PC-3 (cell line): ENCODE results near the gene ADGRD1. TPM values are rescaled to one million over a fixed set of nuclear protein-coding genes. Genes with fewer than 3 reads are reported as not detected.

Experiments
- ATAC-seq: fragments of 200-7000 bp; cut with Tn5 transposase; 2 replicates; pipeline ENCODE4 v1.9.1; 2020; ENCODE audit warnings: mild to moderate bottlenecking, moderate library complexity
- BruUV-seq: library from RNA; stranded (reverse); fragments of 400-500 nt; replicated peaks from 2 replicates; lab custom pipeline; 2021; lab: Mats Ljungman, UMichigan
- CTCF ChIA-PET: fragments of 300-600 bp; sonication (Branson Sonifier 250); formaldehyde crosslinking; loops from one replicate; lab custom pipeline; 2022; ENCODE audit warnings: antibody characterized with exemption; lab: Charles Lee
- POLR2A ChIA-PET: fragments of 300-600 bp; sonication (Branson Sonifier 250); formaldehyde crosslinking; loops from one replicate; lab custom pipeline; 2022; ENCODE audit warnings: antibody characterized with exemption; ENCODE audit not compliant: unreplicated experiment; lab: Charles Lee
- DNase-seq: peaks from one replicate; pipeline ENCODE4 v3.0.0-alpha.2; 2015
- H2AFZ ChIP-seq: fragments of 300-600 bp; sonication (generic); 2 replicates; pipeline ENCODE4 v1.6.0; 2016; ENCODE audit warnings: antibody characterized with exemption, low read length
- H3F3A ChIP-seq: fragments of 300-600 bp; sonication (generic); one replicate; pipeline ENCODE4 v1.6.0; 2017; ENCODE audit warnings: antibody characterized with exemption, low read length, control low read depth, mild to moderate bottlenecking; ENCODE audit not compliant: unreplicated experiment
- H3K27ac ChIP-seq: fragments of 300-600 bp; sonication (generic); 2 replicates; pipeline ENCODE4 v1.5.1; 2016; ENCODE audit warnings: mild to moderate bottlenecking, low read length
- H3K27me3 ChIP-seq: fragments of 300-600 bp; sonication (generic); 2 replicates; pipeline ENCODE4 v1.6.1; 2016; ENCODE audit warnings: low read length, mixed read lengths
- H3K36me3 ChIP-seq: fragments of 300-600 bp; sonication (generic); 2 replicates; pipeline ENCODE4 v1.6.1; 2016; ENCODE audit warnings: low read depth, mixed run types, low read length, mixed read lengths
- H3K4me1 ChIP-seq: fragments of 300-600 bp; sonication (generic); 2 replicates; pipeline ENCODE4 v1.5.1; 2016; ENCODE audit warnings: low read length; ENCODE audit not compliant: insufficient read depth
- H3K4me2 ChIP-seq: fragments of 300-600 bp; sonication (generic); 2 replicates; pipeline ENCODE4 v1.6.0; 2016; ENCODE audit warnings: low read length
- H3K4me3 ChIP-seq: fragments of 300-600 bp; sonication (generic); 2 replicates; pipeline ENCODE4 v1.5.1; 2016; ENCODE audit warnings: mild to moderate bottlenecking, low read length, mixed read lengths
- H3K79me2 ChIP-seq: fragments of 300-600 bp; sonication (generic); 2 replicates; pipeline ENCODE4 v1.6.1; 2017; ENCODE audit warnings: low read length, mixed read lengths
- H3K9ac ChIP-seq: fragments of 300-600 bp; sonication (generic); 2 replicates; pipeline ENCODE4 v1.6.0; 2016; ENCODE audit warnings: mild to moderate bottlenecking, low read length
- H3K9me2 ChIP-seq: fragments of 300-600 bp; sonication (generic); replicated peaks from 2 replicates; pipeline ENCODE4 v1.6.1; 2016; ENCODE audit warnings: mixed run types, low read length, mixed read lengths
- H3K9me3 ChIP-seq: fragments of 300-600 bp; sonication (generic); 2 replicates; pipeline ENCODE4 v1.6.1; 2016; ENCODE audit warnings: low read length, mixed read lengths
- H4K20me1 ChIP-seq: fragments of 300-600 bp; sonication (generic); 2 replicates; pipeline ENCODE4 v1.6.1; 2016; ENCODE audit warnings: low read length, mixed read lengths
- EZH2 ChIP-seq: fragments of 300-600 bp; sonication (generic); IDR thresholded peaks from one replicate; pipeline ENCODE4 v1.6.1; 2017; ENCODE audit warnings: antibody characterized with exemption, mild to moderate bottlenecking, low read length; ENCODE audit not compliant: unreplicated experiment
- EZH2phosphoT487 ChIP-seq: fragments of 300-600 bp; sonication (generic); IDR thresholded peaks from 2 replicates; pipeline ENCODE4 v1.6.1; 2018; ENCODE audit warnings: mild to moderate bottlenecking, antibody characterized with exemption, low read length, borderline replicate concordance
- intact Hi-C: fragments of 100-400 bp; cut with micrococcal nuclease; formaldehyde crosslinking; loops from 2 replicates; pipeline ENCODE4 v1.9.0; 2023
- total RNA-seq: library from RNA; depleted of rRNA; stranded (reverse); fragments of >200 nt; gene quantifications from 2 replicates; pipeline ENCODE4 v1.2.3, GENCODE V29; 2014
- TF ChIP-seq, protein P1 (sequence below): fragments of 300-600 bp; sonication (generic); conservative IDR thresholded peaks from 2 replicates; pipeline ENCODE4 v1.5.1; 2017; ENCODE audit warnings: antibody characterized with exemption, low read depth, mild to moderate bottlenecking, low read length

Gene ADGRD1
- total RNA-seq, 1 experiment from 2014 or later, result 0.18 TPM

DNA sequence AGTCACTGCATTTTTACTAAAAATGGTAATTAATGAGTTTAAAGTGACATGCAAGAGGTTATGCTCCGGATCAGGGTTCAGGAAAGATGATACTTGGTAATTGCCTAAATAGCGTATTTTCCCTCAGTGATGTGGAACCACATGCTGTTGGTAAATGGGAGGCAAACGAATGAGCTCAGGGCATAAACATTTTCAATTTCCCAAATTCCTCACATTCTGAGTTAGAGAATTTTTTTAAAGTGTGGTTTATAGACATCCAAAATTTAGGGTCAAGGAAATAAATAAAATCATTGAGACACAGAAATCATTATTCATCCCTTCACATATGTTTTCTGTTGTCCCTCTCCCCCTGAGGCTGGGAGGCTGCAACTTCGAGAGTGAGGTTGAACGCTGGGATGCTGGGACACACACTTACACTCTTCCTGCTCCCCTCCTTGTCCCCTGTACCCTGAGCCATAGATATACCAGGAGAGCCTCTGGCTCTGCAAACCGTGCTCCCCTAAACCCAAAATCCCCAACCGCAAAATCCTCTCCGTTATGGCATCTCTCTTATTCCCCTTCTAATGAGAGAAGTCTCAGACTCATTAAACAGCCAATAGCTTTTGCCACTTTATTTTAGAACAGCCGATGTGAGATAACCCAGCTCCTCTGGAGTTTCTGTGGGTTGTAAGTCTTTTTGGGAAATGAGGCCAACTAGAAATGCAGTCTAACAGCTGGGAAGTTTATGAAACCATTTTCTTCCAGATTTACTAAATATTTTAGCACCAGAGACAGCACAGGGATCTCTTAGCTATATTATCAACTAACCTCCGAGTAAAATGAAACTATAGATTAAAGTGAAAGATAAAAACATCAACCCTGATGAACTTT is 21.4 kb upstream of the ADGRD1 start:
- Histone ChIP-seq H3K4me1 (no peaks in the 10 kb centered on the region), H4K20me1 (no peaks in the 10 kb centered on the region), H2AFZ (no peak overlapping the region), H3K36me3 (no peaks in the 10 kb centered on the region), H3K9ac (no peak overlapping the region), H3K9me2 (no peaks in the 10 kb centered on the region), H3K4me3 (no peak overlapping the region), H3F3A (no peaks in the 10 kb centered on the region), H3K27me3 (peaks cover 96% of the 10 kb centered on the region), H3K79me2 (no peaks in the 10 kb centered on the region), H3K9me3 (no peaks in the 10 kb centered on the region), H3K4me2 (no peak overlapping the region), H3K27ac (no peak overlapping the region)
- DNase-seq (no peak), ATAC-seq (no peak)
- ChIA-PET CTCF (no interaction called here), POLR2A (interaction anchor here (0.7 kb wide), 1 partner anchor 661 kb away, joined by 4 read pairs; no protein-coding TSS in a partner anchor)
- intact Hi-C loops, result no loop called here
- TF ChIP-seq, protein P1, sequence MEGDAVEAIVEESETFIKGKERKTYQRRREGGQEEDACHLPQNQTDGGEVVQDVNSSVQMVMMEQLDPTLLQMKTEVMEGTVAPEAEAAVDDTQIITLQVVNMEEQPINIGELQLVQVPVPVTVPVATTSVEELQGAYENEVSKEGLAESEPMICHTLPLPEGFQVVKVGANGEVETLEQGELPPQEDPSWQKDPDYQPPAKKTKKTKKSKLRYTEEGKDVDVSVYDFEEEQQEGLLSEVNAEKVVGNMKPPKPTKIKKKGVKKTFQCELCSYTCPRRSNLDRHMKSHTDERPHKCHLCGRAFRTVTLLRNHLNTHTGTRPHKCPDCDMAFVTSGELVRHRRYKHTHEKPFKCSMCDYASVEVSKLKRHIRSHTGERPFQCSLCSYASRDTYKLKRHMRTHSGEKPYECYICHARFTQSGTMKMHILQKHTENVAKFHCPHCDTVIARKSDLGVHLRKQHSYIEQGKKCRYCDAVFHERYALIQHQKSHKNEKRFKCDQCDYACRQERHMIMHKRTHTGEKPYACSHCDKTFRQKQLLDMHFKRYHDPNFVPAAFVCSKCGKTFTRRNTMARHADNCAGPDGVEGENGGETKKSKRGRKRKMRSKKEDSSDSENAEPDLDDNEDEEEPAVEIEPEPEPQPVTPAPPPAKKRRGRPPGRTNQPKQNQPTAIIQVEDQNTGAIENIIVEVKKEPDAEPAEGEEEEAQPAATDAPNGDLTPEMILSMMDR, result no peak
- TF ChIP-seq EZH2phosphoT487 (no peak), EZH2 (no peak)
- BruUV-seq, result no TSS peak

DNA sequence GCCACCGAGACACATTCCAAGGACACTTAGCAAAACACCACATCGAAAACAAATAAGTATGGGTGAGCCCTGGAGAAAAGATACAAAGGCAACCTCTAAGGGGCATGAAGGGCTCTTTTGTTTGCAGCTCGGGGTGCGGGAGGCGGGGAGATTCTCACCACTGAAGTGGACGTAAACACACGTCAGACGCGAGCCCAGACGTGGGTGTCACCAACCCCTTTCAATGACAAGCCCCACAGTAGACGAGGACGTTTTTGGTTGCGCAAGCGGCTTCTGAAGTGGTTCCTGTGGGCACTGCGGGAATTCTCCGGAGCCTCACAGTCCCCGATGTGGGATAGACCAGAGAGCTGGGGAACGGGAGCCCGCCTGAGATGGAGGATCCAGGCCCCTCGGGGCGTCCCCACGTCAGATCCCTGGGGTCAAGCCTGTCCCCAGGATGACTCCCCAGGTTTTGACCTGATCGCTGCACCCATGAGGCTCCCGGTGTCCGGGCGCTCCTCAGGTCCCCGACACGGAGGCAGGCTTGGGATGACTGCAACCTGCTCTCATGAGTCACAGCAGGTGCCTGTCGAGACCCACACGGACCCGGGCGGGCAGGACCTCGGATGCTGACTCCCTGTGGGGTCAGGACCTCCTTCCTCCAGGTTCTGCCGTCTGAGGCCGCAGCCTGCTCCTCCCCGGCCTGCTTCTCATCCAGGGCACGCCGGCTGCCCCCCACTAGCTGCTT is 20.3 kb upstream of the ADGRD1 start:
- no peaks in the 10 kb centered on the region for H3K9me3 ChIP-seq
- H3K9ac ChIP-seq, result no peak overlapping the region
- no peak overlapping the region for H2AFZ ChIP-seq
- no TSS peak for BruUV-seq
- H3K36me3 ChIP-seq, result no peaks in the 10 kb centered on the region
- no peaks in the 10 kb centered on the region for H3K79me2 ChIP-seq
- no peaks in the 10 kb centered on the region for H4K20me1 ChIP-seq
- H3K4me3 ChIP-seq, result no peak overlapping the region
- CTCF ChIA-PET, result no interaction called here
- POLR2A ChIA-PET, result interaction anchor here (0.7 kb wide), 1 partner anchor 659 kb away, joined by 4 read pairs; no protein-coding TSS in a partner anchor
- TF ChIP-seq EZH2phosphoT487 (no peak), EZH2 (no peak)
- TF ChIP-seq, protein P1, result no peak
- no peak overlapping the region for H3K27ac ChIP-seq
- DNase-seq (no peak), ATAC-seq (no peak)
- no peak overlapping the region for H3K4me2 ChIP-seq
- H3K27me3 ChIP-seq, result peaks cover 85% of the 10 kb centered on the region
- intact Hi-C loops, result no loop called here
- no peaks in the 10 kb centered on the region for H3F3A ChIP-seq
- H3K9me2 ChIP-seq, result no peaks in the 10 kb centered on the region
- H3K4me1 ChIP-seq, result no peaks in the 10 kb centered on the region
